HG02610 (cell line): ENCODE measurements around the gene CR2.
"Not testable (repeated sequence)": the region's sequence is repeated elsewhere in the genome, so short reads cannot be mapped to it uniquely, and the experiment has no call there.

Experiments used
- ATAC-seq: cut with Tn5 transposase; IDR thresholded peaks from one replicate; pipeline ENCODE4 v1.9.1; 2021; ENCODE audit warnings: mild to moderate bottlenecking, moderate library complexity; ENCODE audit not compliant: unreplicated experiment

Gene CR2

DNA sequence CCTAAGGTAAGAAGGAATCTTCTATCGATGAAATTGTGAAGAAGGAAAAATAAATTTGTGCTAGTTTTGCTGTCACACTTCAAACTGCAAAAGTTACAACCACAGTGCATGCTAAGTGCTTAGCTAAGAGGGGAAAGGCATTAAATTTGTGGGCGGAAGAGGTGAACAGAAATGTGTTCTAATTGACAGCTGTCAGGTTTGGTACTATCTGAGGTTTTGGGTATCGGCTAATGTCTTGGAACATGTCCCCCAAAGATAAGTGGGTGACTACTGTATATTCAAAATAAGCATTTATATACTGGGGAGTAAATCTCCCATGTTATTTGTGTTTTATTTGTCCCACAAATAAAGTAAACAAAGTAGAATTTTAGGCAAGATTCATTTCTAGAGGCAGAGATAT is 49.8 kb downstream of the CR2 start:
- no peak for ATAC-seq

DNA sequence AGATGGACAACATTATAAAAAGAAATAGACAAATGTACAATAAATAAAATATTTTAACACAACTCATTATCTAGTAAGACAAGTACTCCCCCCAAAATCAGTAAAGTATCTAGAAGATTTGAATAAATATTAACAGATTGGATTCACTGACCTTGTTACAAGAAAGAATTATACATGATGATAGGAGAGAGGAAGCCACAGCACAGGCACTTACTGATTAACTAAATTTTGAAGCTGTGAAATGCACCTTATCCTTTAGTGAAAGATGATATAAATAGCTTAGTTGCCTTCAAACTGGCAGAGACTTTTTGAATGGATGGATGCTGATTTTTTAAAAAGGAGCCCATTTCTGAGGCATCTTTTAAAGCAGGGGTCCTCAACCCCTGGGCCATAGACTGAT is 50.3 kb downstream of the CR2 start:
- ATAC-seq = no peak

DNA sequence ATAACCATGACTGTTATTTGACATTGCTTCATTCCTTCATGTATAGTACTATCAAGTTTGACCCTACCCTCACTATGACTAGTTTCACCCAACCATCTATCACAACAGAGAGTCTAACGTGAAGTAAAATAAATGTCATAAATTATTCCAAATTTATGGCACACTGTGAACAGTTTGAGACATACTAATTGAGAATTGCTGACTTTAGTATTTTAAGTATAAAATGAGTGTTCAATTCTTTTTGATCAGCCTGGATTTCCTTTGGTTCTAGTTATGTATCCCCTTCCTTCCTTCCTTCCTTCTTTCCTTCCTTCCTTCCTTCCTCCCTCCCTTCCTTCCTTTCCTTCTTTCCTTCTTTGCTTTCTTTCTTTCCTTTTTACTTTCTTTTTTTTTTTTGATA is 56.3 kb downstream of the CR2 start:
- ATAC-seq = no peak

DNA sequence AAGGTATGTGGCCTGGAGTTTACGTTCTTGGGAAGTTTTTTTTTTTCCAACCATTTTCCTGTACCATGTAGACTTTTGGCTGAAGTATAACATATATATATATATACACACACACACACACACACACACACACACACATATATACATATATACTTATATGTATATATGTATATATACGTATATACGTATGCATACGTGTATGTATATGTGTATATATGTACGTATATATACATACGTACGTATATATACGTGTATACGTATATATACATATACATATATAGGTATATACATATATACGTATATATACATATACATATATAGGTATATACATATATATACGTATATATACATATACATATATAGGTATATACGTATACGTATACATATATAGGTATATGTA is 60.8 kb downstream of the CR2 start:
- no peak for ATAC-seq

DNA sequence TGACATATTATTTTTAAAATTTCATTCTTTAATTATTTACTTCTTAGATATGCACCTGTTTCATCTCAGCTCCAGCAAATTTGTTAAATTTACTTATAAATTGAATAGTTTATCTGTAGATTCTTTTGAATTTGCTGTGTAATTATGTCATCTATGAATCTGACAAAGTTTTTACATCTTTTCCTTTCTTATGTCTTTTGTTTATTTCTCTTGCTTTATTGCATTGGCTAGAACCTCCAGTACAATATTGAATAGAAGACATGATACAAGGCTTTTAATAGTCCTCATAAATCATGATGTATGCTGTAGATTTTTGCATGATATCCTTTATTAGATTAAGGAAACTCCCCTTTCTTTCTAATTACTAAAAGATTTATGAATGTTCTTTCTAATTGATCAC is 62.6 kb downstream of the CR2 start:
- no peak for ATAC-seq

DNA sequence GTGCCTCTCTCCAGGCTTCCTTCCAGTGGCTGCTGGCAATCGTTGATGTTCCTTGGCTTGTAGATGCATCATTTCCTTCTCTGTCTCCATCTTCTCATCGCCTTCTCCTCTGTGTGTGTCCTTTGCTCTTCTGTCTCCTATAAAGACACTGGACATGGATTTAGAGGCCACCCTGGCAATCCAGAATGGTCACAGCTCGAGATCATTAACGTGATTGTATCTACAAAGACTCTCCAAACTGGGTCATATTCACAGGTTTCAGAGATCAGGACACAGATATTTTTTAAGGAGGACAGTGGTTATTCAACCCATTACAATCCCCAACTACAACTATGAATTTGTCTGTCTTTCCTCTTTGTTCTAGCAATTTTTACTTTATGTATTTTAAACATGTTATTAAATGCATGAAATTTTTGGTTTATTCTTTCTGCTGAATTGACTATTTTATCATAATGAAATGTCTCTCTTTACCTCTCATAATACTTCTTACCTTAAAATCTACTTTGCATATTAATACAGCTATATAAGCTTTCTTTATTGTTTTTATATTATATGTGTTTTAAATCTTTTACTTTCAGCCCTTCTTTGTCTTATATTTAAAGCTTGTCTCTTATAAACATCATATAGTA is 64.6 kb downstream of the CR2 start:
- ATAC-seq = no peak

DNA sequence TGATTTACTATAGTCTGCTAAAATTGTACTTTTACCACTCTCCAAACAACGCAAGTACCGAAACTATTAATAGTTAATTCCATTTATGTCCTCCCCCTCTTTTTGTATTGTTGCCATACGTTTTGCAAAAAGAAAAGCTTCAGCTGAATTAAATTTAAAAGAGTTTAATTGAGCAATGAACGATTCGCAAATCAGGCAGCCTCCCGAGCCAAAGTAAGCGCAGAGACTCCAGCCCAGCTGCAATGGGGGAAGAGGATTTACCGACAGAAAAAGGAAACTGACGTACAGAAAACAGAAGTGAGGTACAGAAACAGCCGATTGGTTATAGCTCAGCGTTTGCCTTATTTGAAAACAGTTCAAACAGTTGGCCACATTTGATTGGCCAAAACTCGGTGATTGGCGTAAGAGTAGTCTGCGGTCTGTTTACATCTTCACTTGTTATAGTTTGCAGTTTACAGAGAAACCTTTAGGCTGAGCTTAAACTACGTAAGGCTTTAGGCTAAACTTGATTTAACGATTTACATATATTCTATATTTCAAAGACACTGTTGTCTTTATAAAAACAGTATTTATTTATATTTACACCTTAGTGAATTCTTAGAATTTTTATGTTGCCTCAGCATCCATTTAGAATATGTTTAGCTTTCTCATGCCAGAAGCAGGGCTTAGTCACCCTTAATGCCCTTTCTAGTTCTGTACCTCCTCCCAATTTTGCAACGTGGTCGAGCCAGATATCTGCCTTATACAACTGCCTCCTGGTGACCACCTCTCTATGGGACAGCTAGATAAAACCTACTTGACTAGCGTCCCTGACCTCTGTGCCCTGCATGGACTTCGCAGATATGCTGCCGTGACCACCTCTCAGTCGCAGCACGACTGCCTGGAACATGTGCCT is 65.6 kb downstream of the CR2 start:
- no peak for ATAC-seq

DNA sequence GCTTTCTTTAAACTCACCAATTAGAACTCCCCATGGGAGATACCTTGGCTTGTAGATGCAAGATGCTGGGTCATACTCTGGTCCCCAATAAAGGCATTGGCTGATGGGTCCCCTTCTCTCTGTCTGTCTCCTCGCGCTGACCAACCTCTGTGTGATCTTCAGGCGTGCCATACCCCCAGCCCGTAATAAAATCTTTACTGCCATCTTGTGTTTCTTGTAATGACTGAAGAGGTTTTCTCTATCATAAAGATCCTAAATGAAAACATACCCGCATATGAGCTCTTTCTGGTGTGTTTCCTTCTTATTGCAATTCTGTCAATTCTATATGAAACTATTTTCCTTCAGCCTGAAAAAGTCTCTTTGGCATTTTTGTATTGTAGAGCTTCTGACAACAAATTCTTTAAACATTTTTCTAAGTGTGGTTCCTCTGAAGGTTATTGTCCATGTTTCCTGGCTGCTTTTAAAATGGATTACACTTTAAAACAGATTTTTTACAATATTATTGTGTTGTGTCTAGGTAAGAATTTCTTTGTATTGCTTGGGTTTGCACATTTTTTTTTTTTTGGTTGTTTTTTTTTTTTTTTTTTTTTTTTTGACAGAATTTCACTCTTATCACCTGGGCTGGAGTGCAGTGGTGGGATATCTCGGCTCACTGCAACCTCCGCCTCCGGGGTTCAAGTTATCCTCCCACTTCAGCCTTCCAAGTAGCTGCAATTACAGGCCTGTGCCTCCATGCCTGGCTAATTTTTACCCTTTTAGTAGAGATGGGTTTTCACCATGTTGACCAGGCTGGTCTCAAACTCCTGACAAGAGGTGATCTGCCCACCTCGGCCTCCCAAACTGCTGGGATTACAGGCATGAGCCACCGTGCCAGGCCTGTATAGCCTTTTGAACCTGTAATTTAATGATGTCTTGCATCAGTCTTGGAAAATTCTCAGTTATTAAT is 66.5 kb downstream of the CR2 start:
- ATAC-seq = not testable (repeated sequence)

DNA sequence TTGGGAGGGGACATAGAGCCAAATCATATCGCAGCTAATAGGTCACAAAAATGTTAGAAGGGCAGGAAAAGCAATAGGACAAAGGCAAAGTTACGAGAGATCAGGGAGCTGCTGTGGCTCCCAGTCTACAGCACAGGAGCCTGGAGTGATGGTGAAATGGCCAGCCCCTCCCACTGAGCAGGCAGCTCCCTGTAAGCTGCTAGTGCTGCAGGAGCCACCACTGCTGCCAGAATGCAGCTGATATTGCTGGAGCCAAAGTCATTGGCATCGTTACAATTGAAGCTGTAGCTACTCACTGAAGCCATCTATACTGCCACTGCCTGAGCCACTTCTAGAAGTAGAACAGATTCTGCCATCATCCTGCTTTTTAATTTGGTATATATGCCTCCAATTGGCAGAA is 71.1 kb downstream of the CR2 start:
- ATAC-seq = not testable (repeated sequence)

DNA sequence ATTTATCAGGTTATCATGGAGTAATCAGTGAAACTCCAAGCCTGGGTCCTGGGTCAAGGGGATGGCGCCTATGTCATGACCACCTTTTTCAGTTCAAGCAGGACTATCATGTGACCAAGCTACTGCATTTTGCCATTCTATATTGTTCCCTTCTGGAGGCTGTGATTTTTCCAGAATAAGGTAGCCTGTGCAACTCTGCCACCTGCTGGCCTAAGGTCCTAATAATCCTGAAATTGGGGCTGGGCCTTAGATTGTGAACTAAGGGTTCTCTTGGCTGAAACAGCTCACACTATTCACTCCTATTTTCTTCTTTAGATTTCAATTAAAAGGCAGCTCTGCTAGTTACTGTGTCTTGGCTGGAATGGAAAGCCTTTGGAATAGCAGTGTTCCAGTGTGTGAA is 74.3 kb downstream of the CR2 start:
- not testable (repeated sequence) for ATAC-seq

DNA sequence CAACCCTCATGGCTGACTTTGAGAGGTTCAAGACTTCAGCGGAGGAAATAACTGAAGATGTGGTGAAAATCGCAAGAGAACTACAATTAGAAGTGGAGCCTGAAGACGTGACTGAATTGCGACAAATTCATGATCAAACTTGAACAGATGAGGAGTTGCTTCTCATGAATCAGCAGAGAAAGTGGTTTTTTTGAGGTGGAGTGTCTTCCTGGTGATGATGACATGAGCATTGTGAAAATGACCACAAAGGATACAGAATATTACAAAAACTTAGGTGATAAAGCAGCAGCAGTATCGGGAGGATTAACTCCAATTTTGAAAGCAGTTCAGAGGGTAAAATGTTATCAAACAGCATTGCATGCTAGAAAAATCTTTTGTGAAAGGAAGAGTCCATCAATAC is 82.1 kb downstream of the CR2 start:
- ATAC-seq = not testable (repeated sequence)
